RWPE2 (cell line): ENCODE results near the gene PLXDC1.

Source experiments
- ATAC-seq: fragments of 200-7000 bp; cut with Tn5 transposase; 3 replicates; pipeline ENCODE4 v1.9.1; 2021; ENCODE audit warnings: low read depth
- DNase-seq: peaks from one replicate; pipeline ENCODE4 v3.0.0-alpha.2; 2020; ENCODE audit warnings: low spot score
- H3K27ac ChIP-seq: fragments of 450-650 bp; 2 replicates; pipeline ENCODE4 v1.5.1; 2017; ENCODE audit warnings: mild to moderate bottlenecking; ENCODE audit not compliant: poor library complexity, severe bottlenecking
- H3K27me3 ChIP-seq: fragments of 250-450 bp; sonication (Bioruptor Pico); 2 replicates; pipeline ENCODE4 v1.5.1; 2021; ENCODE audit warnings: mild to moderate bottlenecking, moderate library complexity; ENCODE audit not compliant: insufficient read depth, poor library complexity, severe bottlenecking
- H3K36me3 ChIP-seq: fragments of 250-450 bp; sonication (Bioruptor Pico); 2 replicates; pipeline ENCODE4 v1.5.1; 2020; ENCODE audit warnings: low read depth, mild to moderate bottlenecking, moderate library complexity
- H3K4me1 ChIP-seq: fragments of 250-450 bp; sonication (Bioruptor Pico); 2 replicates; pipeline ENCODE4 v1.5.1; 2021; ENCODE audit warnings: mild to moderate bottlenecking, moderate library complexity; ENCODE audit not compliant: insufficient read depth, poor library complexity, severe bottlenecking
- H3K4me3 ChIP-seq: fragments of 250-450 bp; sonication (Bioruptor Pico); 2 replicates; pipeline ENCODE4 v1.5.1; 2021; ENCODE audit warnings: mild to moderate bottlenecking, moderate library complexity; ENCODE audit not compliant: severe bottlenecking
- H3K9me3 ChIP-seq: fragments of 250-450 bp; sonication (Bioruptor Pico); 2 replicates; pipeline ENCODE4 v1.5.1; 2021; ENCODE audit warnings: mild to moderate bottlenecking, moderate library complexity; ENCODE audit not compliant: severe bottlenecking
- TF ChIP-seq, protein P1 (sequence below): fragments of 450-650 bp; IDR thresholded peaks from one replicate; pipeline ENCODE4 v1.5.1; 2017; ENCODE audit warnings: mild to moderate bottlenecking, moderate library complexity; ENCODE audit not compliant: poor library complexity, severe bottlenecking

Gene PLXDC1

DNA sequence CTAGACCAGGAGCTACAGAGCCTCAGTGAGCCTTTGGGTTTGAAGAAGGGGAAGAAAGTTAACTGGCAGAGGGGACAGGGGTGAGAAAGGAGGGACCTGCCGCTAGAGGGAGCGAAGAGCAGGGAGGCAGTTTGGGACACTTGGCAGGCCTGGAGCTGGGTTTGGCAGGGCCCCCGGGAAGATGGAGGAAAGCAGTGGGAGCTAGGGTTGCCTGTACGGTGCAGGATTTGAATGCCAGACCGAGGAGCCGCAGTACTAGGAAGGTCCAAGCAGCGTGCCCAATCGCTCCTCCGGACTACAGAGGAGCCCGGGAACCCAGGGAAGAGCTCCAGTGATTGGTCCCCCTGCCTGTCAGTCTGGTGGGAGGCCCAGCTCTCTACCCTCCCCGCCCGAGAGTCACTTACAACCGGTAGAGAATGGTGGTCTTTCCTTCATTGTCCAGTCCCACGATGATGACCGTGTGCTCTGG is 13.3 kb upstream of the PLXDC1 start:
- no peak for DNase-seq
- TF ChIP-seq, protein P1, sequence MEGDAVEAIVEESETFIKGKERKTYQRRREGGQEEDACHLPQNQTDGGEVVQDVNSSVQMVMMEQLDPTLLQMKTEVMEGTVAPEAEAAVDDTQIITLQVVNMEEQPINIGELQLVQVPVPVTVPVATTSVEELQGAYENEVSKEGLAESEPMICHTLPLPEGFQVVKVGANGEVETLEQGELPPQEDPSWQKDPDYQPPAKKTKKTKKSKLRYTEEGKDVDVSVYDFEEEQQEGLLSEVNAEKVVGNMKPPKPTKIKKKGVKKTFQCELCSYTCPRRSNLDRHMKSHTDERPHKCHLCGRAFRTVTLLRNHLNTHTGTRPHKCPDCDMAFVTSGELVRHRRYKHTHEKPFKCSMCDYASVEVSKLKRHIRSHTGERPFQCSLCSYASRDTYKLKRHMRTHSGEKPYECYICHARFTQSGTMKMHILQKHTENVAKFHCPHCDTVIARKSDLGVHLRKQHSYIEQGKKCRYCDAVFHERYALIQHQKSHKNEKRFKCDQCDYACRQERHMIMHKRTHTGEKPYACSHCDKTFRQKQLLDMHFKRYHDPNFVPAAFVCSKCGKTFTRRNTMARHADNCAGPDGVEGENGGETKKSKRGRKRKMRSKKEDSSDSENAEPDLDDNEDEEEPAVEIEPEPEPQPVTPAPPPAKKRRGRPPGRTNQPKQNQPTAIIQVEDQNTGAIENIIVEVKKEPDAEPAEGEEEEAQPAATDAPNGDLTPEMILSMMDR: peak; percentile 85
- Histone ChIP-seq H3K9me3 (no peaks in the 10 kb centered on the region), H3K36me3 (no peaks in the 10 kb centered on the region), H3K4me3 (peak overlapping the region; percentile 2), H3K27ac (no peak overlapping the region), H3K27me3 (no peaks in the 10 kb centered on the region), H3K4me1 (peaks cover 5% of the 10 kb centered on the region)
- ATAC-seq: peak; percentile 80

DNA sequence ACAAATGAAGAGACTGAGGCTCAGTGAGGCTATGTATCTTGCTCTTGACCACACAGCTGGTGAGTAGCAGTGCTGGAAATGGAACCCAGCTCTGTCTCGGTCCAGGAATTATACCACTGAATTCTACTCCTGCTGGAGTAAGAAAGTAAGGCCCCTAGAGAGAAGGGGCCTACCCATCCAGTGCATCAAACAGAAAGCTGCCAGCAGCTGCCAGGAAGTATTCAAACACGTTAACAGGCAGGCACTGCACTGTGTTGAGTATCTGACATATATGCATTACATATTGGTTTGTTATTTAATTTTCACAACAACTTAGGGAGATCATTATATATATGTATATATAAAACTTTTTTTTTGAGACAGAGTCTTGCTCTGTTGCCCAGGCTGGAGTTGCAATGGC is 10.5 kb upstream of the PLXDC1 start:
- Histone ChIP-seq H3K27ac (no peak overlapping the region), H3K27me3 (no peaks in the 10 kb centered on the region), H3K4me1 (peaks cover 5% of the 10 kb centered on the region), H3K9me3 (no peaks in the 10 kb centered on the region), H3K36me3 (no peaks in the 10 kb centered on the region), H3K4me3 (no peak overlapping the region)
- TF ChIP-seq, protein P1: no peak
- no peak for DNase-seq
- ATAC-seq: no peak

DNA sequence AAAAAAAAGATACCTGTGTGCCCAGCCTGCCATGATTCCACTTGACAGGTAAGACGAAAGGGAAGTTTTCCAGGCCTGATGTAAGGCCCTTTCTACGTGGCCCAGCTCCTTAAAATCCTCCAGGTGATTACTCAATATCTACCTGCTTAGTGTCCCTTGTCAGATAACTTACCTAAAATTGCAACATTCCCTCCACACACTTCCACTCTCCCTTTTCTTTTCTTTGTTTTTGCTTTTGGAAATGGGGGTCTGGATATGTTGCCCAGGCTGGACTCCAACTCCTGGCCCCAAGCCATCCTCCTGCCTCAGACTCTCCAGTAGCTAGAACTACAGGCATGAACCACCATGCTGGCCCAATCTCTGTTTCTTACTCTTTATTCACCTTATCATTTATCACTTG is 7.2 kb upstream of the PLXDC1 start:
- H3K27ac ChIP-seq: no peak overlapping the region
- H3K36me3 ChIP-seq: no peaks in the 10 kb centered on the region
- no peaks in the 10 kb centered on the region for H3K9me3 ChIP-seq
- TF ChIP-seq, protein P1: no peak
- DNase-seq (no peak), ATAC-seq (no peak)
- no peaks in the 10 kb centered on the region for H3K4me1 ChIP-seq
- H3K4me3 ChIP-seq: no peak overlapping the region
- no peaks in the 10 kb centered on the region for H3K27me3 ChIP-seq

DNA sequence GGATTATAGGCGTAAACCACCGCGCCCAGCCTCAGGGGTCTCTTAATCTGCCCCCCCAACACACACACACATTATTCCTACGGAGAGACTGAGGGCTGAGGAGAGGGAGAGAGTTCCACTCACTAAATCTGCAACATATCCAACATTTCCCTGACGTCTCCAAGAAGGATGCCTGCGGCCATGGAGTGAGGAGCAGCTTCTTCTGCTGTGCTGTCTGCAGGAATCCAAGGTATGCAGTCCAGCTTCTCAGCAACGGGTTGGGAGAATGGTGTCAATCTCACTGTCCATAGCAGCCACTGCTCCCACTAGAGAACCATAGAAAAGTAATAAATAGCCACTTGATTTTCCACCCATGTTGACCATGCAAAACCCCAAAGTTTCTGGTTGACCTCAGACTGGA is 5.1 kb upstream of the PLXDC1 start:
- DNase-seq (no peak), ATAC-seq (no peak)
- Histone ChIP-seq H3K27me3 (no peaks in the 10 kb centered on the region), H3K4me3 (no peak overlapping the region), H3K9me3 (no peaks in the 10 kb centered on the region), H3K4me1 (no peaks in the 10 kb centered on the region), H3K36me3 (no peaks in the 10 kb centered on the region), H3K27ac (no peak overlapping the region)
- TF ChIP-seq, protein P1: no peak

DNA sequence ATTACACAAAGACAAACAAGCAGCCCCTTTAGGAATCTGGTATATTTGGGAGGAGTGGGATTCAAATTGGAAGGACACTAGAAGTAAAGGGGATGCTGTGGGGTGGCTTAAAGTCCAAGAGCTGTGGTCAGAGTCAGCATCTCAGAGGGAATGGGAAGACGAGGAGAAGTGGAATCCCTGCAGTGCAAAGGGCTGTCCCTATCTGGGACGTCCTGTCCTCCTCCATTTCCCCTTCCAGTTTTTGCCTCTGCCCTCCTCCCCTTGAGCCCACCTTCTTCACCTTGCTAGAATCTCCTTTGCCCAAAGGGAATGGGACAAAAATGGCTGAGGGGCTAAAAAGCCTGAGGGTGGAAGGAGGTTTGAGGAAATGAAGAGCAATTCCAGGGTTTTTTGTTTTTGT is 4.2 kb upstream of the PLXDC1 start:
- no peaks in the 10 kb centered on the region for H3K9me3 ChIP-seq
- H3K4me1 ChIP-seq: no peaks in the 10 kb centered on the region
- no peak overlapping the region for H3K4me3 ChIP-seq
- no peak overlapping the region for H3K27ac ChIP-seq
- peaks cover 6% of the 10 kb centered on the region for H3K27me3 ChIP-seq
- DNase-seq (no peak), ATAC-seq (no peak)
- TF ChIP-seq, protein P1: no peak
- H3K36me3 ChIP-seq: no peaks in the 10 kb centered on the region
